Activated CD4-positive, alpha-beta memory T cell treated with anti-CD3 and anti-CD28 coated beads, Interleukin-2, amount 10 ng/mL, durations not matched to agents 7 days and 5 days (primary cell): ENCODE measurements around the gene SLC5A2. TPM values are rescaled to one million over a fixed set of nuclear protein-coding genes. Genes with fewer than 3 reads are reported as not detected.

ENCODE experiments used
- CTCF ChIA-PET: fragments of 350-600 bp; sonication (Branson Sonifier 250); formaldehyde crosslinking; loops from one replicate; lab custom pipeline; 2021; ENCODE audit warnings: antibody characterized with exemption, inconsistent platforms; lab: Charles Lee
- POLR2A ChIA-PET: fragments of 350-600 bp; sonication (Branson Sonifier 250); formaldehyde crosslinking; loops from one replicate; lab custom pipeline; 2021; ENCODE audit warnings: antibody characterized with exemption; lab: Charles Lee
- DNase-seq: peaks from one replicate; pipeline ENCODE4 v3.0.0-alpha.2; 2020
- H3K27ac Mint-ChIP-seq: one replicate; pipeline ENCODE4 v1.8.0; 2021; ENCODE audit warnings: mild to moderate bottlenecking, mixed read lengths
- H3K27me3 Mint-ChIP-seq: one replicate; pipeline ENCODE4 v1.8.0; 2021; ENCODE audit warnings: mixed read lengths
- H3K36me3 Mint-ChIP-seq: one replicate; pipeline ENCODE4 v1.8.0; 2021; ENCODE audit warnings: low read depth, mixed read lengths
- H3K4me1 Mint-ChIP-seq: one replicate; pipeline ENCODE4 v1.8.0; 2021; ENCODE audit warnings: mixed read lengths
- H3K4me3 Mint-ChIP-seq: one replicate; pipeline ENCODE4 v1.8.0; 2021; ENCODE audit warnings: mild to moderate bottlenecking, mixed read lengths
- H3K9me3 Mint-ChIP-seq: one replicate; pipeline ENCODE4 v1.8.0; 2021; ENCODE audit warnings: mixed read lengths
- total RNA-seq, 2 experiments: library from RNA; stranded (reverse); gene quantifications; one replicate each; pipeline ENCODE4 v1.2.3, GENCODE V29; 2021

SLC5A2 gene
- total RNA-seq, 2 experiments from 2014 or later = 0.25 to 0.30 TPM

DNA sequence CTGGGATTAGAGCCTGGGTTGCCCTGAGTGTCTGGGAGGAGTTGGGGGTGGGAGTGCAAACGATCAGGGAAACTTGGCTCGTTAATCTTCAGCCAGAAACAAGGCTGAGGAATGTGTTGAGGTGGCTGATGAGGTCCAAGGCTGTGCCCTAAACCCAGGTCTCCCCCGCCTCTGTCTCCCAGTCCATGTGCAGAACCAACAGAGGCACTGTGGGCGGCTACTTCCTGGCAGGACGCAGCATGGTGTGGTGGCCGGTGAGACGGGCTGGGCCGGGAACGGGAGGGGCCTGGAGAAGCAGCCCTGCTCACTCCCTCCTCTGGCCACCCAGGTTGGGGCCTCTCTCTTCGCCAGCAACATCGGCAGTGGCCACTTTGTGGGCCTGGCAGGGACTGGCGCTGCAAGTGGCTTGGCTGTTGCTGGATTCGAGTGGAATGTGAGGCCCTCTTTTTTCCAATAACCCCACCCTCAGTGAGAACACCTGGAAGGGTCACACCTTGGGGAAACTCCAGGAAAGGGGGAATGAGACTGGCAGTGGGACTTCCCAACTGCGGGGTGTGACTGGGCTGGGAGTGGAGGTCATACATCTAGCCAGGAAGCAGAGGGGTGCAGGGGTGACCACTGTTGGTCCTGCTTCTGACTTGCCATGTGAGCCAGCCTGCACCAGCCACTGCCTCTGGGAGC lies 1.7 kb downstream of the SLC5A2 start:
- Mint-ChIP-seq H3K4me3 (no peak overlapping the region), H3K27ac (no peak overlapping the region), H3K4me1 (peaks cover 12% of the 10 kb centered on the region), H3K9me3 (no peaks in the 10 kb centered on the region), H3K27me3 (peaks cover 20% of the 10 kb centered on the region), H3K36me3 (no peaks in the 10 kb centered on the region)
- ChIA-PET CTCF (interaction anchor here (0.7 kb wide), 1 partner anchor 24 kb away, joined by 3 read pairs; no protein-coding TSS in a partner anchor), POLR2A (interaction anchor here (4.2 kb wide), 1 partner anchor 8 kb away, joined by 19 read pairs; no protein-coding TSS in a partner anchor)
- DNase-seq = no peak

DNA sequence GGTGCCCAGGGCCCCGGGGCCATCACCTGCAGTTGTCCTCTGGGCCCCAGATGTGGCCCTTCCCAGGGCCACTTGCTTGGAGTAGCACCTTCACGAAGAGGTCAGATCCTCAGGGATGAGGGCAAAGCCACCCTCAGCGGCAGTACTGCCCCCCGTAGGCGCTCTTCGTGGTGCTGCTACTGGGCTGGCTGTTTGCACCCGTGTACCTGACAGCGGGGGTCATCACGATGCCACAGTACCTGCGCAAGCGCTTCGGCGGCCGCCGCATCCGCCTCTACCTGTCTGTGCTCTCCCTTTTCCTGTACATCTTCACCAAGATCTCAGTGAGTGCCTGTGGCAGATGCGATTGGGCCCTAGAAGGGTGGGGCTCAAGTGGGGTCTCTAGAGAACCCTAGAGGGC lies 2.6 kb downstream of the SLC5A2 start:
- H3K9me3 Mint-ChIP-seq = no peaks in the 10 kb centered on the region
- H3K36me3 Mint-ChIP-seq = peaks cover under 1% of the 10 kb centered on the region
- ChIA-PET CTCF (no interaction called here), POLR2A (interaction anchor here (1.3 to 4.2 kb wide), 2 partner anchors 9 to 26 kb away, joined by 4 to 19 read pairs; partner anchors contain the start of gene ARMC5)
- DNase-seq = no peak
- H3K27ac Mint-ChIP-seq = no peak overlapping the region
- peaks cover 12% of the 10 kb centered on the region for H3K4me1 Mint-ChIP-seq
- peaks cover 19% of the 10 kb centered on the region for H3K27me3 Mint-ChIP-seq
- no peak overlapping the region for H3K4me3 Mint-ChIP-seq

DNA sequence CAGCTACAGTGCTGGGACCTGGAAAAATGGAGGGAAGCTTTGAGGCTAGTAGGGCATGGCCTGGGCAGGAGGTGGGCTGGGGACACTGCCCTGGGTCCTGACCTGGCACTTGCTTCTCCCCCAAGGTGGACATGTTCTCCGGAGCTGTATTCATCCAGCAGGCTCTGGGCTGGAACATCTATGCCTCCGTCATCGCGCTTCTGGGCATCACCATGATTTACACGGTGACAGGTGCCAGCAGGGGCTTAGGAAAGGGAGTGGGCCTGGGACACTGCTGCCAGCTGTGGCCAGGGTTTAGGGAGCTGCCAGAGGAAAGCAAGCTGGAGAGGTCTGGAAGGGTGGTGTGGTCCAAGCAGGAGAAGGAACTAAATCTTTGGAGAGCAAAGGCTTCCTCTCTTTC lies 3.1 kb downstream of the SLC5A2 start:
- no peak overlapping the region for H3K27ac Mint-ChIP-seq
- H3K4me3 Mint-ChIP-seq = no peak overlapping the region
- ChIA-PET CTCF (no interaction called here), POLR2A (interaction anchor here (1.3 to 4.2 kb wide), 2 partner anchors 10 to 26 kb away, joined by 4 to 19 read pairs; partner anchors contain the start of gene ARMC5)
- peaks cover 14% of the 10 kb centered on the region for H3K27me3 Mint-ChIP-seq
- no peaks in the 10 kb centered on the region for H3K9me3 Mint-ChIP-seq
- no peak for DNase-seq
- H3K36me3 Mint-ChIP-seq = peaks cover 5% of the 10 kb centered on the region
- peaks cover 12% of the 10 kb centered on the region for H3K4me1 Mint-ChIP-seq

DNA sequence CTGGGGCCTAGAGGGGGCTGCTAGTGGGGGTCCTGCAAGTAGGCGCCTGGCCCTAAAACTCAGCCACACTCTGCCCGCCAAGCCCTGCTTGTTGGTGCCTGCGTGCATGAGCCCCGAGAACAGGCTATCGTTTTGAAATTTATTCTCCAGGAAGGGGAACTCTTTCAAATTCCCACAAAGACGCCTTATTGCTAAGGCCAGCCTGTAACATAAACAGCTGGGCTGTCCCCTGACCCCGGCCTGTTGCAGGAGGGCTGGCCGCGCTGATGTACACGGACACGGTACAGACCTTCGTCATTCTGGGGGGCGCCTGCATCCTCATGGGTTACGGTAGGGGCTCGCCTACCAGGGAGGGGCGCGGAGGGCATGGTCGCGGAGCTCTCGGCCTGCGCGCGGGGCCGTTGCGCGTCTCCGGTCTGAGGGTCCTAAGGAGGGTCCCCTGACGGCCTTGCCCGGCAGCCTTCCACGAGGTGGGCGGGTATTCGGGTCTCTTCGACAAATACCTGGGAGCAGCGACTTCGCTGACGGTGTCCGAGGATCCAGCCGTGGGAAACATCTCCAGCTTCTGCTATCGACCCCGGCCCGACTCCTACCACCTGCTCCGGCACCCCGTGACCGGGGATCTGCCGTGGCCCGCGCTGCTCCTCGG lies 4.3 kb downstream of the SLC5A2 start:
- no peak overlapping the region for H3K27ac Mint-ChIP-seq
- ChIA-PET POLR2A (interaction anchor here (0.9 to 4.2 kb wide), 6 partner anchors 11 to 29 kb away, joined by 3 to 19 read pairs (median 4); partner anchors contain the start of genes ARMC5 and RUSF1), CTCF (interaction anchor here (1.2 to 1.8 kb wide), 2 partner anchors 27 to 381 kb away, joined by 3 to 10 read pairs; no protein-coding TSS in a partner anchor)
- peaks cover 5% of the 10 kb centered on the region for H3K36me3 Mint-ChIP-seq
- H3K4me1 Mint-ChIP-seq = peaks cover 12% of the 10 kb centered on the region
- peak overlapping the region; percentile 80 for H3K4me3 Mint-ChIP-seq
- H3K27me3 Mint-ChIP-seq = peaks cover 12% of the 10 kb centered on the region
- DNase-seq = no peak
- H3K9me3 Mint-ChIP-seq = no peaks in the 10 kb centered on the region

DNA sequence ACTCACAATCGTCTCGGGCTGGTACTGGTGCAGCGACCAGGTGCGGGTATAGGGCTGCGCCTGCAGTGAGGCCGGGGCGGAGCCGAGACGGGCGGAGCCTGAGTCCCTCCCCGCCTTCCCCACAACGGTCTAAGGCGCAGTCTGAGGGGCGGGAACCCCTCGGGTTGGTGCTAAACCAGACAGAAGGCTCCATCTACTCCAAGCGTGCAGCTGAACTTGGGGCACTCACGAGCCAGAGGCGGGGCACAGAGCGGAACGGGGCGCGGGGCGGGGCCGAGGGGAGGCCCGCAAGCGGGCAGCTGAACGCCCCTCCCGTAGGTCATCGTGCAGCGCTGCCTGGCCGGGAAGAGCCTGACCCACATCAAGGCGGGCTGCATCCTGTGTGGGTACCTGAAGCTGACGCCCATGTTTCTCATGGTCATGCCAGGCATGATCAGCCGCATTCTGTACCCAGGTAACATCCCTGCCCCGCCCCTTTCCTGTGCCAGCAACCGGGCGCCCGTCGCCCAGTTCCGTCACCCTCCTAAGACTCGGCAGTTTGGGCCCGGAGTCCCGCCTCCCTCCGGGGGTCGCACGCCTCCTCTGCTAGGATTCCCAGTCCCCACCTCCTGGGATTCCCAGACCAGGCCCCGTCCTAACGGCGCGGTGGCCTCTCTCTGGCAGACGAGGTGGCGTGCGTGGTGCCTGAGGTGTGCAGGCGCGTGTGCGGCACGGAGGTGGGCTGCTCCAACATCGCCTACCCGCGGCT lies 5.0 kb downstream of the SLC5A2 start:
- H3K9me3 Mint-ChIP-seq = no peaks in the 10 kb centered on the region
- H3K27ac Mint-ChIP-seq = no peak overlapping the region
- H3K4me1 Mint-ChIP-seq = peaks cover 12% of the 10 kb centered on the region
- H3K36me3 Mint-ChIP-seq = peaks cover 5% of the 10 kb centered on the region
- POLR2A ChIA-PET = interaction anchor here (0.9 to 4.2 kb wide), 7 partner anchors 11 to 30 kb away, joined by 3 to 19 read pairs (median 4); partner anchors contain the start of genes ARMC5 and RUSF1
- CTCF ChIA-PET = interaction anchor here (1.2 to 1.8 kb wide), 2 partner anchors 27 to 381 kb away, joined by 3 to 10 read pairs; no protein-coding TSS in a partner anchor
- H3K27me3 Mint-ChIP-seq = peaks cover 7% of the 10 kb centered on the region
- H3K4me3 Mint-ChIP-seq = peak overlapping the region; percentile 80
- peak; percentile 66 for DNase-seq

DNA sequence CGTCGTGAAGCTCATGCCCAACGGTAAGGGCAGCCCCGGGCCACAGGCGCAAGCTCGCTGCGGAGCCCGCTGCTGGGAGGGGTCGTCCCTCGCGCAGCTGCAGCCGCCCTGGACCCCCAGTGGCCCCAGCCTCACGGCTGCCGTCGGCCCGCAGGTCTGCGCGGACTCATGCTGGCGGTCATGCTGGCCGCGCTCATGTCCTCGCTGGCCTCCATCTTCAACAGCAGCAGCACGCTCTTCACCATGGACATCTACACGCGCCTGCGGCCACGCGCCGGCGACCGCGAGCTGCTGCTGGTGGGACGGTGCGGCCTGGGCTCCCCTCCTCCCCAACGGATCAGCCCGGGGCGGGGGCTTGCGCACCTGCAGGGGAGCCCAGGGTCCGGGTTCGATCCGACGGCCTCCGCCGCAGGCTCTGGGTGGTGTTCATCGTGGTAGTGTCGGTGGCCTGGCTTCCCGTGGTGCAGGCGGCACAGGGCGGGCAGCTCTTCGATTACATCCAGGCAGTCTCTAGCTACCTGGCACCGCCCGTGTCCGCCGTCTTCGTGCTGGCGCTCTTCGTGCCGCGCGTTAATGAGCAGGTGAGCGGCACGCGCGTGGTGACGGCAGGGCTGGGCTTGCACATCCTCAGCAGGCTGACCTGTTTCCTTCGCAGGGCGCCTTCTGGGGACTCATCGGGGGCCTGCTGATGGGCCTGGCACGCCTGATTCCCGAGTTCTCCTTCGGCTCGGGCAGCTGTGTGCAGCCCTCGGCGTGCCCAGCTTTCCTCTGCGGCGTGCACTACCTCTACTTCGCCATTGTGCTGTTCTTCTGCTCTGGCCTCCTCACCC lies 5.8 kb downstream of the SLC5A2 start:
- Mint-ChIP-seq H3K36me3 (peaks cover 11% of the 10 kb centered on the region), H3K27ac (no peak overlapping the region), H3K27me3 (peaks cover 7% of the 10 kb centered on the region), H3K9me3 (no peaks in the 10 kb centered on the region), H3K4me1 (peaks cover 12% of the 10 kb centered on the region), H3K4me3 (no peak overlapping the region)
- no peak for DNase-seq
- ChIA-PET POLR2A (interaction anchor here (0.9 to 4.2 kb wide), 5 partner anchors 9 to 29 kb away, joined by 3 to 19 read pairs (median 10); partner anchors contain the start of gene RUSF1), CTCF (interaction anchor here (1.8 kb wide), 1 partner anchor 28 kb away, joined by 10 read pairs; no protein-coding TSS in a partner anchor)

DNA sequence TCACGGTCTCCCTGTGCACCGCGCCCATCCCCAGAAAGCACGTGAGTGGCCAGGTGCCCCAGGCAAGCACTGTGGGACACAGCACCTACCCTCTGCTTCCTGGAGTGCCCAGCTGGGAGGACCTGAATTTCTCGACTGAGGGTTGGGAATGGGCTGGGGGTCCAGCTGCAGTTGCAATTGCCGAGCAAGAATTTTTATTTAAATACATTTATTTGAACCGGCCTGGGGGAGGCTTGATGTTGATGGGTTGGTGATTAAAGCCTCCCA lies 6.3 kb downstream of the SLC5A2 start:
- Mint-ChIP-seq H3K4me1 (peaks cover 12% of the 10 kb centered on the region), H3K27ac (no peak overlapping the region), H3K4me3 (no peak overlapping the region), H3K36me3 (peaks cover 11% of the 10 kb centered on the region), H3K27me3 (peaks cover 7% of the 10 kb centered on the region), H3K9me3 (no peaks in the 10 kb centered on the region)
- POLR2A ChIA-PET = interaction anchor here (1.0 to 4.2 kb wide), 4 partner anchors 10 to 29 kb away, joined by 3 to 19 read pairs (median 6); partner anchors contain the start of gene RUSF1
- CTCF ChIA-PET = no interaction called here
- no peak for DNase-seq

DNA sequence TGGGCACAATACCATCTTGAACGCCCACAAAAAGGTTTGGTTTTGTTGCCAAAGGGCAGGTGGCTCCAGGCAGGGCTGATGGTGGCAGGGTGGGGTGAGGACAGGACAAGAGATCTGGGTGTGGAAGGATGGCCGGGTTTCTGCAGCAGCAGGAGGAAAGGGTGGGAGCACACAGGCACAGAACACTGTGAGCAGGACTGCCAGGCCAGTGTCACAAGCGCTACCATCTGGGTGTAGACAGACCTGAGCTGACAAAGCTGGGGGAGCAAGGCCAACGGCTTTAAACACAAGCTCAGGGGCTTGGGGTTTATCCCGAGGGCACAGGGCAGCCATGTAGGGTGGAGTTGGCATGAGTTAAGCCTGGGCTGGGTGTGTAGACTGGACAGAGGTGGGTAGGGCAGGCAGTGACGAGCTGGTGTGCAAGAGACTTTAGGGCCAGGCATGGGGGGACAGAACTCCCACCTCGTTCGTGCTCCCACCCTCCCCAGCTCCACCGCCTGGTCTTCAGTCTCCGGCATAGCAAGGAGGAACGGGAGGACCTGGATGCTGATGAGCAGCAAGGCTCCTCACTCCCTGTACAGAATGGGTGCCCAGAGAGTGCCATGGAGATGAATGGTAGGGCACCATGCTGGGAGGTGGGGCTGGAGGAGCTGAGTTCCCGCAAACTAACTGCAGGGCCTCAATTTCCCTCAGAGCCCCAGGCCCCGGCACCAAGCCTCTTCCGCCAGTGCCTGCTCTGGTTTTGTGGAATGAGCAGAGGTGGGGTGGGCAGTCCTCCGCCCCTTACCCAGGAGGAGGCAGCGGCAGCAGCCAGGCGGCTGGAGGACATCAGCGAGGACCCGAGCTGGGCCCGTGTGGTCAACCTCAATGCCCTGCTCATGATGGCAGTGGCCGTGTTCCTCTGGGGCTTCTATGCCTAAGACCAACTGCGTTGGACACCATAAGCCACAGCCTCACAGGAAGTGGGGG lies 7.0 kb downstream of the SLC5A2 start:
- Mint-ChIP-seq H3K27ac (no peak overlapping the region), H3K4me1 (peaks cover 12% of the 10 kb centered on the region), H3K36me3 (peaks cover 11% of the 10 kb centered on the region), H3K9me3 (no peaks in the 10 kb centered on the region), H3K4me3 (peak overlapping the region; percentile 5), H3K27me3 (peaks cover 7% of the 10 kb centered on the region)
- CTCF ChIA-PET = interaction anchor here (0.6 to 1.2 kb wide), 2 partner anchors 35 to 272 kb away, joined by 3 read pairs; no protein-coding TSS in a partner anchor
- no peak for DNase-seq
- POLR2A ChIA-PET = interaction anchor here (1.0 to 3.4 kb wide), 4 partner anchors 10 to 30 kb away, joined by 3 to 10 read pairs (median 3); partner anchors contain the start of gene RUSF1

DNA sequence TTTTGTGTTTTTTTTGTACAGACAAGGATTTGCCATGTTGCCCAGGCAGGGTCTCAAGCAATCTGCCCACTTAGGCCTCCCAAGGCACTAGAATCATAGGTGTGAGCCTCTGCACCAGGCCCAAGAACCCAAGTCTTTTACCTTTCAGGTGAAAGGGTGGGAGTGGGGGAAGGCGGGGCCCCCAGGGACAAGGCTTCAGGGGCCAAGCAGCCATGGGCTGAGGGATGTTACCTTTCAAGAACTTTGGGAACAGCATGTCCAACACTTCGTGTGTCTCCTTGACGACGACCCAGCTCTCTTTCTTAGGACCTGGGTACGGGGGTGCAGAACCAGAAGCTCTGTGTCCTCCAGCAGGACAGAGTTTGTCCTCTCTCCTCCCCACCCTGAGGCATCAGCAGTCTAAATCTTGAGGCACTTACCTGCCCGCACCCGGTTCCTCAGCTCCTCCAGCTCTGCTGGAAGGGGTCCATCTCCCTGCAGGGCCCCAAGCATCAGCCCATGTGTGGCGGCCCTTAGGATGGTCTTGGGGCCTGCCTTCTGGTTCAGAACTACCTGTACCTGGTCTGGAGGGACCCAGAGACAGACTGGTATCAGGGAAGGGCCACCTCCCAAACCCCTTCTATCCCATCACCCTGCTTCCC lies 9.0 kb downstream of the SLC5A2 start:
- peaks cover 7% of the 10 kb centered on the region for H3K4me1 Mint-ChIP-seq
- H3K36me3 Mint-ChIP-seq = peaks cover 11% of the 10 kb centered on the region
- no peaks in the 10 kb centered on the region for H3K27me3 Mint-ChIP-seq
- CTCF ChIA-PET = interaction anchor here (1.2 to 1.4 kb wide), 2 partner anchors 11 to 377 kb away, joined by 4 to 7 read pairs; no protein-coding TSS in a partner anchor
- H3K4me3 Mint-ChIP-seq = no peak overlapping the region
- H3K27ac Mint-ChIP-seq = no peak overlapping the region
- POLR2A ChIA-PET = interaction anchor here (3.4 kb wide), 1 partner anchor 16 kb away, joined by 10 read pairs; the partner anchor contains the start of gene RUSF1
- DNase-seq = no peak
- no peaks in the 10 kb centered on the region for H3K9me3 Mint-ChIP-seq

DNA sequence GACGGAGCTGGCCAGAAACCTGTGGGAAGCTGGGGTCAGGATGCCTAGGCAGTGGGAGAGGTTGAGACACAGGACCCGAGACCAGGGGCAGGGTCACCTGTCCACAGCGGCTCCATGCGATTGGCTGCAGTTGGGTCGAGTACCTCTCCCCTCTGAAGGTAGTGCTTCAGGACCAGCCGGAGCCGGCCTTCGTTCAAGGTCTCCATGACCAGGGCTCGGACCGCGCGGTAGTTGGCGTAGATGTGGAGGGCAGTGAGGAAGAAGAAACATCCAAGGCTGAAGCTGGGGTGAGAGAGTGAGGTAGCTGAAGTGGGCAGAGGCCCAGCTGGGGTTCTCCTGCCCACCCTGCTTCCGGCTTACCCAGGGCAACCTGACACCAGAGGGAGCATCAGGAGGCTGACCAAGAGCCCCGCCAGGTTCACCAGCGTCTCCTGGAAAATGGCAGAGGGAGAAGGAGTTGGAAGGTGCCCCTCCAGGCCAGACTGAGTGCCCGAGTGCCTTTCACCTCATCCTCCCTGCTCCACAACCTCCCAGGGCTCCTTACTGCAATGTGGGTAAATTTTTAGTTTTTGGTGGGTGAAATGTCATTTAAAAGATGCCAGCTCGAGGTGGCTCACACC lies 10.7 kb downstream of the SLC5A2 start:
- CTCF ChIA-PET = no interaction called here
- no peaks in the 10 kb centered on the region for H3K27me3 Mint-ChIP-seq
- DNase-seq = no peak
- POLR2A ChIA-PET = no interaction called here
- H3K4me3 Mint-ChIP-seq = no peak overlapping the region
- no peak overlapping the region for H3K27ac Mint-ChIP-seq
- no peaks in the 10 kb centered on the region for H3K9me3 Mint-ChIP-seq
- H3K36me3 Mint-ChIP-seq = peaks cover 17% of the 10 kb centered on the region
- no peaks in the 10 kb centered on the region for H3K4me1 Mint-ChIP-seq
